ENCODE data around the gene DIAPH2.
"Not testable (repeated sequence)": the region's sequence is repeated elsewhere in the genome, so short reads cannot be mapped to it uniquely, and the experiment has no call there.

Gene DIAPH2

GRCh38 chrX:96834137-96834536 lies 149.5 kb downstream of the DIAPH2 start:
- DNase-seq: no peak

- DNase-seq: no peak
Measured at GRCh38 chrX:96835660-96836289, 151.1 kb downstream of the DIAPH2 start.

GRCh38 chrX:96837808-96838207 lies 153.2 kb downstream of the DIAPH2 start:
- no peak for DNase-seq

DNA sequence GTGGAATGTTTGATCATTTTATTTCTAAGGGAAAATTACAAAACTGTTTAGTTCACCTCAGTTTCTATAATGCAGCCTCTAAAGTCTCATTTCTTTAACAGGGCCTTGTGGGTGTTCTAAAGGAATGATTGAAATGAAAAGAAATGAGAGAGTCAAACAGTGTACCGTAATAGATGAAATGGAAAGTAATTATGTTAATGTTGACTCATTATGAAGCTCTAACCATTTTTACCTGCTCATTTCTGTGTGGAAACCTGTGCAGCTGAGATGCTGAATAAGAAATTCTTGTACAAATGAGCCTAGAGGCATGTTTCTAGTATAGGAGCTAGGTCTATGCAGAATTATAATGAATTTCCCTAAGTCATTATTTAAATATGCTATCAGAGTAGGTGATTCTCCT lies 153.9 kb downstream of the DIAPH2 start:
- peak; percentile 3 for DNase-seq

GRCh38 chrX:96841325-96841724 lies 156.7 kb downstream of the DIAPH2 start:
- no peak for DNase-seq

DNA sequence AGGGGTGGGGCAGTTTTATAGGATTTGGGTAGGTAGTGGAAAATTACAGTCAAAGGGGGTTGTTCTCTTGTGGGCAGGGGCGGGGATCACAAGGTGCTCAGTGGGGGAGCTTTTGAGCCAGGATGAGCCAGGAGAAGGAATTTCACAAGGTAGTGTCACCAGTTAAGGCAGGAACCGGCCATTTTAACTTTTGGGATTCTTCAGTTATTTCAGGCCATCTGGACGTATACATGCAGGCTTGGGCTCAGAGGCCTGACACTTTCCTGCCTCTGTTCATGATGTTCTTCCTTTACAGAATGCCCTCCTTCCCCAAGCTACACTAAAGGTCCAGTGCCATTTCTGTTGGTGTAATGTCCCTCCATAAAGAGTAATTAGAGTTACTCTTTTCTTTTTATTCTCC lies 157.2 kb downstream of the DIAPH2 start:
- not testable (repeated sequence) for DNase-seq

- no peak for DNase-seq
Measured at GRCh38 chrX:96843566-96843965, 158.9 kb downstream of the DIAPH2 start.

- no peak for DNase-seq
Measured at GRCh38 chrX:96846841-96847240, 162.2 kb downstream of the DIAPH2 start.

GRCh38 chrX:96859422-96859821 lies 174.8 kb downstream of the DIAPH2 start:
- not testable (repeated sequence) for DNase-seq

GRCh38 chrX:96861218-96861617 lies 176.6 kb downstream of the DIAPH2 start:
- no peak for DNase-seq

GRCh38 chrX:96861661-96862060 lies 177.0 kb downstream of the DIAPH2 start:
- no peak for DNase-seq

- DNase-seq: no peak
Measured at GRCh38 chrX:96883608-96884007, 199.0 kb downstream of the DIAPH2 start, which contains the start of gene RPA4. RPA4 (plus strand) TSS chrX:96883908; CDS start chrX:96884311, 403 bp downstream.

- no peak for DNase-seq
Measured at GRCh38 chrX:96884027-96884426, 199.4 kb downstream of the DIAPH2 start.

DNA sequence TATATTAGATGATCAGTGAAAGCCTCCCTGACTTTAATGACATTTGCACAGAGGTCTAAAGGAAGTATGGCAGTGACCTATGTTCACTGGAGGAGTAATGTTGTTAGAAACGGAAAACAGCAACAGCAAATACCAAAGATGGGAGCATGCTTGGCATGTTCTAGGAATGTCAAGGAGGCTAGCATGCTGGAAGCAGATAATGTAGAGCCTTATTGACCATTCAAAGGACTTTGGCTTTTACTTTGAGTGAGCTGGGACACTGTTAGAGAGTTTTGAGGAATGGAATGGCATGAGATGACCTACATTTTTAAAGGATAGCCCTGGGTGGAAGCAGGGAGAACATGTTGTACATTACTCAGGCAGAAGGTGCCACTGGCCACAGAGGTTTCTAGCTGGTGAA lies 205.1 kb downstream of the DIAPH2 start:
- DNase-seq: no peak

DNA sequence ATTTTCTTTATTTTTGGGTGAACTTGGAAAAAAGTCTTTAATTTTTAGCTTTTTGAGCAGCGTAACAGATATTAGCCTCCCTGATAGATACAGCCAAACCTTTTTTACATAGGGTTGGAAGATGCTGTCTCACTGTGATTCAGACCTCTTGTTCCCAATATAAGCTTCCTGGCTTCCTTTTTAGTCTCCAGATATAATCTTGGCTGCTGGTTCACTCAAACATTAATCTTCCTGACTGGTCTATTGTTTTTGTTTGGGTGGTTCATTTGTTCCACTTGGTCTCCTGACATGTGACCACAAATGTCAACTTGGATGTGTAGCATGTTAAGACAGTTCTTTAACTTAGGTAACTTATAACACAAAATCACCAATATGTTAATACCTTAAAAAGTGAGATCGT lies 222.1 kb downstream of the DIAPH2 start:
- no peak for DNase-seq

DNA sequence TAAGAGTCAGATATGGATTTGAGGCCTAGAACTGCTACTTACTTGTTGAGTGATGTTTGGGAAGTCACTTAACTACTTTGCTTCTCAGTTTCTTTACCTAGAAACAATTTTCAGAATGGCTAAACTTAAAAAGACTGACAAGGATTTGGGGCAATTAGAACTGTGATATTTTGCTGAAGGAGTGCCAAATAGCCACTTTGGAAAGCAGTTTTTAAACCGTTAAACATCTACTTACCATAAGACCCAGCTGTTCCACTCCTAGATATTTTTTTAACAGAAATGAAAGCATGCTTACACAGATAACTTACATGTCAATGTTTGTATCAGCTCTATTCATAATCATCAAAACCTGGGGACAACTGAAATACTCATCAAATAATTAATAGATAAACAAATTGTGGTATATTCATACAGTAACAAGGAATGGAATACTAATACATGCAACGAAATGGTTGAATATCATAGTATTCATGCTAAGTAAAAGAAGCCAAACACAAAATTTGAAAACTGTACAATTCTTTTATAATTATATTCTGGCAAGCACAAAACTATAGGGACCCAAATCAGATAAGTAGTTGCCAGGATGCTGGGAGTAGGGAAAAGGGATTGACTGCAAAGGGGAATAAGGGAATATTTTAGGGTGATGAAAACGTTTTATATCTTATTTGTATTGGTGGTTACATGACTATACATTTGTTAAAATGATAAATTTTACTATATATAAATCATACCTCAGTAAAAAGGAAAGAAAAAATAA lies 223.1 kb downstream of the DIAPH2 start:
- DNase-seq: no peak

DNA sequence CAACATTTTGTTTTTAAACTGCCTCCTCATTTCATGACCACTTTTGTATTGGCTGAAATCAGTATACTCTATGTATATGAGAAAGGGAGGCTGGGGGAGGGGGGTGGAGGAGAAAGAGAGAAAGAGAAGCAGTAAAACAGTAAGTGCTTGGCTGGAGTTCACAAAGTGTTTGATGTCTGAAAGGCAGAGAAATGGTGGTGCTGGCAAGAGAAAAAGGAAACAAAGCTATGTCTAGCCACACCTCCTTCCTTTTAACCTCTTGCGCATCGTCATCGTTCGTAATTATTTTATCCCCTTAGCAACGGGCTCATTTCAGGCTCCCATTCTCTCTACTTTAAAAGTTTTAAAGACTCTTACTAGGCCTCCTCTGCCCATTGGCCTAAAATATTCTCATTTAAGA lies 224.6 kb downstream of the DIAPH2 start:
- no peak for DNase-seq

GRCh38 chrX:96918864-96919263 lies 234.2 kb downstream of the DIAPH2 start:
- DNase-seq: no peak

DNA sequence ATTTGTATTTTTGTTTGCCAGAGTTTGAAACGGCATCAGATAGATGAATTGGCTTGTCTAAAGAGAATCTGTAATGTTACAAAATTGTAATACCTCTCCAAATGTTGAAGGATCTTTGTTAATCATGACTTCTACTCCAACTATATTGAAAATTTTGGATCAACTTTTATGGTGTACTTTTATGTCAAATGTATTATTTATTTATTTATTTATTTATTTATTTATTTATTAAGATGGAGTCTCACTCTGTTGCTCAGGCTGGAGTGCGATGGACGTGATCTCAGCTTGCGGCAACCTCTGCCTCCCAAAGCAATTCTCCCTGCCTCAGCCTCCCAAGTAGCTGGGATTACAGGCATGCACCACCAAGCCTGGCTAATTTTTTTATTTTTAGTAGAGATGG lies 235.0 kb downstream of the DIAPH2 start:
- DNase-seq: no peak

GRCh38 chrX:96924581-96924980 lies 239.9 kb downstream of the DIAPH2 start:
- DNase-seq: no peak

DNA sequence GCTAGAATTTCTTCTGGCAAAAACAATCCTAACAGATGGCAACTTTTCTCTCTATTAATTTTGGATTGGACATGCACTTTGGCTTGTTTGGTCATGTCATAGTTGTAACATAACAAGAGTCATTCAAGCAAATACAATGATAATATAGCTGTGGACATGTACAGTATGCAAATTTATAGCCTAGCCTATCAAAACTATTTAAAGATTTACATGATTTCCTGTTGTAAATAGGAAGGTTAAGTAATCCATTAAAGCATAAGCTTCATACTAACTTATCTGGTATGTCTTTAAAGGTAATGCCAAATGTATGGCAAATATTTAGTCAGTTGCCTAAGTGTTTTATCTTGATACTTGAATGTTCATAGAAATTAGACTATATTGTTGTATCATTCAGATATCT lies 244.4 kb downstream of the DIAPH2 start:
- DNase-seq: no peak

- no peak for DNase-seq
Measured at GRCh38 chrX:96957718-96958117, 273.1 kb downstream of the DIAPH2 start.

- DNase-seq: no peak
Measured at GRCh38 chrX:96971812-96972211, 287.2 kb downstream of the DIAPH2 start.

- no peak for DNase-seq
Measured at GRCh38 chrX:96978906-96979305, 294.3 kb downstream of the DIAPH2 start.

DNA sequence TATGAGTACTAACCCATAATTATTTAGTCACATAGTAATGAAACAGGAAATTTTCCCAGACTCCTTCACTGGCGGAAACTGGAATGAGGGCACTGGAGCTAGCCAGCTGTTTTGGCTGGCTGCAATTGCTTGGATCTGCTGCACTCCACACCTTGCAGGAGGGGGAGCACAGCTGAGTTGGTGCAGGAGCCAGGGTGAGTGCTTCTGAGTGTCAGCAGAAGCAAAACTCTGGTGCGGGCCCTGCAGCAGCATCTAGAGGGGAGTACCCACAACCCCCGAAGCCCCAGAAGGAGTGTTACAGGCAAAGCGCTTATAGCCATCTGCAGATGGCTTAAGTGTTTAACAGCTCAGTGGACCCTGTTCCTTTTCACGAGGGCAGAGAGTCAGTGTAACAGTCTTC lies 295.1 kb downstream of the DIAPH2 start:
- no peak for DNase-seq
